Caki2 (cell line): Measurements from ENCODE around the gene ZNF579. TPM values are rescaled to one million over a fixed set of nuclear protein-coding genes. Genes with fewer than 3 reads are reported as not detected.
"Not testable (repeated sequence)": the region's sequence is repeated elsewhere in the genome, so short reads cannot be mapped to it uniquely, and the experiment has no call there.

ENCODE experiments used
- DNase-seq: peaks from one replicate; pipeline ENCODE4 v3.0.0-alpha.2; 2015; ENCODE audit warnings: low read depth
- in situ Hi-C: cut with HindIII; loops from 2 replicates; pipeline ENCODE4 v1.10.0; 2016; ENCODE audit warnings: low sequenced_read_pairs, low pct_unique_long_range_greater_than_20kb, mixed read lengths
- total RNA-seq: library from RNA; depleted of rRNA; stranded (reverse); fragments of >200 nt; shearing (Covaris generic); gene quantifications from 2 replicates; pipeline ENCODE4 v1.2.3, GENCODE V29; 2014; ENCODE audit warnings: low replicate concordance

Gene ZNF579
- total RNA-seq, 1 experiment from 2014 or later, result 12.9 TPM

GRCh38 chr19:55582284-55582683 lies 1.6 kb upstream of the ZNF579 start:
- DNase-seq, in situ Hi-C loops: not testable (repeated sequence)

- in situ Hi-C loops, result no loop called here
- peak; percentile 90 for DNase-seq
These were observed 1.2 kb upstream of the ZNF579 start for GRCh38 chr19:55581823-55582223.

DNA sequence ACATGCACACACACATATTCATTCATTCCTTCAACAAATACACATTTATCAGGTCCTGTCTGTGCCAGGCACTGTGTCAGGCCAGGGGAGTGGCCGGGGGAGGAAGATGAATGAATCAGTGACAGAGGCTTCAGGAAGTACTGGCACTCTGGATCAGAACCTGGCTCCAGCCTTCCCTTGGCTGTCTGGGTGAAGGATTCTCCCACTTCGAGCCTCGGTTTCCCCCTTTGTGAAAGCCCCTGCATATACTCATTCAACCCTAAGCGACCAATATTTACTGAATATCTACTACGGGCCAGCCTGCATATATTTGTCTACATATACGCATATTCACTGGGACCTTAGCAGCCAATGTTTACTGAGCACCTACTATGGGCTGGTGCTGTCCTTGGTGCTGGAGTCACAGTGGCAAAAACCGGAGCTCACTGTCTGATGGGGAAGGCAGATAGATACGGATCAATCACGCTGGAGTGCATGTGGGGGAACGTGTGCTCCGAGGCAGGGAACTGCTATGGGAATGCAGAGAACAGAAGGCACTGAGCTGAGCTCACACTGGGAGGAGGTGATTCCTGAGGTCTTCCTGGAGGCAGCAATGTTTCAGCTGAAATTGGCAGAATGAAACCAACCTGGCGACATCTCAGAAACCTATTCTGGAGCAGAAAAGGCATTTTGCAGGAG lies 636 bp upstream of the ZNF579 start:
- in situ Hi-C loops, result no loop called here
- peak; percentile 75 for DNase-seq

- peak; percentile 26 for DNase-seq
- in situ Hi-C loops, result no loop called here
These were observed 654 bp downstream of the ZNF579 start for GRCh38 chr19:55579766-55580621.

- DNase-seq, result no peak
- in situ Hi-C loops, result no loop called here
These were observed 1.6 kb downstream of the ZNF579 start for GRCh38 chr19:55578761-55579747.

GRCh38 chr19:55578031-55578760 lies 2.5 kb downstream of the ZNF579 start:
- in situ Hi-C loops, result no loop called here
- DNase-seq, result no peak

- no peak for DNase-seq
- in situ Hi-C loops, result no loop called here
These were observed 3.9 kb downstream of the ZNF579 start for GRCh38 chr19:55576746-55577145.

DNA sequence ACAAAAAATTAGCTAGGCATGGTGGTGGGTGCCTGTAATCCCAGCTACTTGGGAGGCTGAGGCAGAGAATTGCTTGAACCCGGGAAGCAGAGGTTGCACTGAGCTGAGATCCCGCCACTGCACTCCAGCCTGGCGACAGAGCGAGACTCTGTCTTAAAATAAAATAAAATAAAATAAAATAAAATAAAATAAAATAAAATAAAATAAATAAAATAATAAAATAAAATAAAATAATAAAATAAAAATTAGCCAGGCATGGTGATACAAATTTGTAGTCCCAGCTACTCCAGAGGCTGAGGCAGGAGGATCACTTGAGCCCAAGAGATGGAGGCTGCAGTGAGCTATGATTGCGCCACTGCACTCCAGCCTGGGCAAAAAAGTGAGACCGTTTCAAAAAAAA lies 6.7 kb downstream of the ZNF579 start:
- DNase-seq, in situ Hi-C loops: not testable (repeated sequence)

DNA sequence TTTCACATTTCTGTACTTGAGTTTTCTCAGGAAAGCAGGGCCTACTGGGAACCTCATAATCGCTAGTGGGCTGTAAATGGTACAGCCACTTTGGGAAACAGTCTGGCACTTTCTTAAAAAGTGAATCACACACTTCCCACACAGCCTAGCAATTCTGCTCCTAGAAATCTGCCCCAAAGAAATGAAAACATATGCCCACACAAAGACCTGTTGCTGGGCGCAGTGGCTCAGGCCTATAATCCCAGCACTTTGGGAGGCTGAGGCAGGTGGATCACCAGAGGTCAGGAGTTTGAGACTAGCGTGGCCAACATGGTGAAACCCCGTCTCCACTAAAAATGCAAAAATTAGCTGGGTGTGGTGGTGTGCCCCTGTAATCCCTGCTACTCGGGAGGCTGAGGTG lies 11.2 kb downstream of the ZNF579 start:
- in situ Hi-C loops, DNase-seq: not testable (repeated sequence)

DNA sequence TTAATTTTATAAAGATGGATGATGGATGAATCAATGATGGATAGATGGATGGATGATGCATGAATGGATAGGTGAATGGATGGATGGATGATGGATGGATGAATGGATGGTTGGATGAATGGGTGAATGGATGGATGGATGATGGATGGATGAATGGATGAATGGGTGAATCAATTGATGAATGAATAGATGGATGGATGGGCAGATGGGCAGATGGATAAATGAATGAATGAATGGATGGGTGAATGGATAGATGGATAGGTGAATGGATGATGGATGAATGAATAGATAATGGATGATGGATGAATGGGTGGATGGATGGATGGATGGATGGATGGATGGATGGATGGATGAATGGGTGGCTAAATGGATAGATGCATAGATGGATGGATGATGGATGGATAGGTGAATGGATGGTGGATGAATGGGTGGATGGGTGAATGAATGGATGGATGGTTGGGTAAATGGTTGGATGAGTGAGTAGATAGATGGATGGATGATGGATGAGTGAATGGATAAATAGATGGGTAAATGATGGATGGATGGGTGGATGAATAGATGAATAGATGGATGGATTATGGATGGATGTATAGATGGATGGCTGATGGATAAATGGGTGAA lies 12.8 kb downstream of the ZNF579 start:
- no peak for DNase-seq
- in situ Hi-C loops, result no loop called here

- DNase-seq, result no peak
- in situ Hi-C loops, result no loop called here
These were observed 13.8 kb downstream of the ZNF579 start for GRCh38 chr19:55566823-55567222.

DNA sequence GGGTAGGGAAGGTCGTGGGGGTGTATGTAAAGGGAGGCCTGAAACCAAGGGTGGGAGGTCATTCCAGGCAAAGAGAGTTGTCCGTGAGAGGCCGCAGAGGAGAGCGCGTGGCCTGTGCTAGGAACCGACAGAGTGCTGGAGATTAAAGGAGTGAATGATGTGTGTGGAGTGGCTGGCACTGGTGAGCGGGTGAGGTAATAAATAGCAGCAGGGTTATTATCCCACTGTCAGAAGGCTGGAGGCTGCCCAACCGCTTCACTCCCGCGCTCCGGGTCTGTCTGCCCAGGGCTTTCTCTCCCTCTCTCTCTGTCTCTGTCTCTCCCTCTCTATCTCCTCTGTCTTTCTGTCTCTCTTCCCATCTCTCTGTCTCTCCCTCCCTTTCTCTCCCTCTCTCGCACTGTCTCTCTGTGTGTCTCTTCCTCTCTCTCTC lies 17.4 kb downstream of the ZNF579 start:
- in situ Hi-C loops, result no loop called here

GRCh38 chr19:55559684-55560083 lies 21.0 kb downstream of the ZNF579 start:
- in situ Hi-C loops, result no loop called here
- DNase-seq, result no peak

More for the DNA sequence above, 17.4 kb downstream of the ZNF579 start:
- no peak for DNase-seq

DNA sequence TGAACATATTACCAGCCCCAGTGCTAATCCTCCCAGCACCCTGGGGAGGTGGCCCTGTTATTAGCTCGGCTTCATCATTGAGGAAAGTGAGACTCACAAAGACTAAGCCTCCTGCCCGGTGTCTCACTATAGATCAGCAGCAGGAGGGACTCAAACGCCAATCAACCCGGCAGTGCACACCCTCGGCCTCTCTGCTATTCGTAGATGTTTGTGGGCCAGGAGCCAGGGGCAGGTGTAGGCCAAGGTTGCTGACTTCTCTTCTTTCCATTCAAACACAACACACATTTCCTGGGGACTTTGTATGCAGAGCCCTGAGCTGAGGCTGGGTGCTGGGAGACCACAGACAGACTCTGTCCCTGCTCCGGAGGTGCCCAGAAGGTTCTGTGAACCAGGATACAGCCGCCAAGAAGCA lies 25.9 kb downstream of the ZNF579 start:
- no peak for DNase-seq
- in situ Hi-C loops, result no loop called here

GRCh38 chr19:55554302-55554701 lies 26.3 kb downstream of the ZNF579 start:
- no peak for DNase-seq
- in situ Hi-C loops, result no loop called here

- in situ Hi-C loops, result no loop called here
- no peak for DNase-seq
These were observed 27.1 kb downstream of the ZNF579 start for GRCh38 chr19:55553217-55554182.
